CD4-positive, alpha-beta T cell treated with Interleukin-17A for 4 hours (primary cell): ENCODE results near the gene MAP2K2.

Experiments
- DNase-seq: peaks from one replicate; pipeline ENCODE4 v3.0.0-alpha.2; 2020; ENCODE audit warnings: mixed read lengths

Gene MAP2K2

DNA sequence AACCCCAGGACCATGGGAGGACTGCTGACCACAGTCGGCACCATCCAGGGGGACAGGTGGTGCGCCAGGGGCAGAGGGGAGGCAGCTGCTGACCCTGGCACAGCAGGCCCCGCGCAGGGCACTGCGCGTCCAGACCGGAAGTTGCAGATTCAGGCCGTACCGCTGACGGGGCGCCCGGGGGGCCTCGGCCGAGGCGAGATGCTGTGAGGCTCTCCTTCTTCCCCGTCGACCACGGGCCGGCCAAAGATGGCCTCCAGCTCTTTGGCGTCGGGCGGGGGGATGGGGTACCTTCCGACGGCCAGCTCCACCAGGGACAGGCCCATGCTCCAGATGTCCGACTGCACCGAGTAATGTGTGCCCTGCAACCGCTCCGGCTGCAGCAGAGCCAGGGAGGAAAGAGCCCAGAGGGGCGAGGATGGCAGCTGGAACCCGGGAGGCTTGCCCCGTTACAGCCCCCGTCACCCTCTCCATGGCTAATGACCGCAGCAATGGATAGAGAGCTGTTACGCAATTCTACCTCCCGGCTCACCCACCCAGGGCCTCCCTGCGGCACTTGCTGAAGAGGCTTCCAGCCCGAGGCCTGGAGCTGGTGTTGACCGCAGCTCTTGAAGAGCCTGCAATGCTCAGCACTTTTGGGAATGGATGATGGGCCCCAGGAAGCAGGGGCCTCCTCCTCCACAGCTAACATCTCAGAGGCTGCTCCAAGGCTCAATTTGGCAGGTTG is 24.7 kb downstream of the MAP2K2 start:
- DNase-seq = no peak

DNA sequence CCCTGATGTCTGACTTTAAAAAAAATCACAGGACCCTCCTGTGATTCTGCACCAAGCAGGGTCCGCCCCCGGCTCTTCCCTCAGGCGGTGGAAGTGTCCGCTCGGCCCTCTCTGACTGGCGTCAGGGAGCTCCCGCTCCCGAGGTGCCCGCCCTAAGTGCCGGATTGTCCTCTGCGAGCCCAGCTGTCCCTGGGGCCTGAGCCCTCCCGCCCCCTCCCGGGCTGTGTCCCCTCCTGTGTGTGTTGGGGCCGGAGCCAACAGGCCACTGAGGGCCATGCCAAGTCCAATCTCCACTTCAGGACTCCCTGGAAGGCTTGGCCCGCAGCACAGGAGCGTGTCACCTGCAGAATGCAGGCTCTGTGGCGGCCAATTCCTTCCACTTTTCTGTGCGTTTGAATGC is 25.4 kb downstream of the MAP2K2 start:
- no peak for DNase-seq

DNA sequence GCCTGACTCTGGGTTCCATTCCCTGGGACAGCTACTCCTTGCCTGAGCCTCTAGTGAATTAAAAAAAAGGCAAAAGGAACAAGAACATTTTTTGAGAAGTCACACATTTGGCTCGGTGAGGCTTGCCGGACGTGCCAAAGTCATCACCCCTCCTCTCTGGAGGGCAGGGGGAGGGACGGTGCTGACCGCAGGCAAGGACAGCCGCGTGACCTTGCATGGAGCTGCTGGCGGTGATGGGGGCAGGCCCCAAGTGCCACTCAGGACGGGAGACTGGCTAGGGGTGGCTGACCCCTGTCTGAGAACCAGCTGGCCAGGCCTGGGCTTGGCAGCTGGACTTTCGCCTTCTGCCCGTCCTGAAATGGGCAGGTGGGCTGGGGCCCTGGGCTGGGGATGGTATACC is 26.4 kb downstream of the MAP2K2 start:
- DNase-seq = no peak

DNA sequence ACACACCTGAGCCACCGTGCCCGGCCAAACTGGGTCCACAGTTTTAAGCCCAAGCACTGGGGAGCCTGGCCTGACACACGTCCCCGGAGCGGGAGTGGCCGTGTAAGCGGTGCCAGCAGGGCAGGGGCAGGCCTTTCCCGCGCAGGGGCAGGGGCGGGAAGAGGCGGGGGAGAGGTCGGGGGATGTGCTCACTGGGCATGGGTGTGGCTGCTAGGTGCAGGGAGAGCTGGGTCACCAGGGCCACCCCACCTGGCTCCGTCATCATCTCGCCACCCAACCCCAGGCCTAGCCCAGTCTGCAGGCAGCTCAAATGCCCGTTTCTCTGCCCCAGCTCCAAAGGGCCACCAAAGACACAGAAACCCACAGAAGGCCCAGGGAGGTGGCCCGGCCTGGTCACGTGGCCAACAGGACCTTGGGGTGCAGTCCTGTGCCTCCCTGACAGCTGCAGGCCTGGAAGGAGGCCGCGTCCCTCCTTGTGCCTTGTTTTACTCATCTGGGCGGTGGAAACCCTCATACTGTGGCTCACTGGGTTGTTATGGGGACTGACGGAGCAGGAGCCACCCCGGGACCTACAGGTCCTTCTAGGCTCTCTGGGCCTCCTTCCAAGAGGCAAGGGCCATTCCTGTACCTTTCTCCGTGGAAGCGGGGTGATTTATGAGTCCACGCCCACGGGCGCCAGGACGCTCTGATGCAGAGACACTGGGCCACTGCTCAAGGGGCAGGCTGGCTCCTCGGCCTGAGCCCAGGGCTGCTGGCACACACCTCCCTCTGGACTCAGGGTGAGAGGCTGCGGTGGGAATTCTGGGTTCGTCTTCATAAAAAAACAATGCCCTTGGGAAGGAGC is 27.7 kb downstream of the MAP2K2 start:
- DNase-seq = no peak

DNA sequence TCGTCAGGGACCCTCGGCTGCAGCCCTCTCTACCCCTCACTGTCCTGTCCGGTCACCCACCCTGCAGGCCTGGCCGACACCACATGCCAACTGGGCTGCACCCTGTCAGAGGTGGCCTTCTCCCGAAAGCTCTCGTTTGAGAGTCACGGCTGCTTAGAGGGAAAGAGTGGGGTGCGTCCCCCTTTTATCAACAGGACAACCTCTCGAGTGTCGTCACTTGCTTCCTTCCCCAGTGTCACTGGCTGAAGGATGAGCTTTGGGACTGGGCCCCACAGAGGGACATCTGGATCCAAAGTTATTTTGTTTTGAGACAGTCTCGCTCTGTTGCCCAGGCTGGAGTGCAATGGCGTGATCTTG is 28.5 kb downstream of the MAP2K2 start:
- DNase-seq = no peak

DNA sequence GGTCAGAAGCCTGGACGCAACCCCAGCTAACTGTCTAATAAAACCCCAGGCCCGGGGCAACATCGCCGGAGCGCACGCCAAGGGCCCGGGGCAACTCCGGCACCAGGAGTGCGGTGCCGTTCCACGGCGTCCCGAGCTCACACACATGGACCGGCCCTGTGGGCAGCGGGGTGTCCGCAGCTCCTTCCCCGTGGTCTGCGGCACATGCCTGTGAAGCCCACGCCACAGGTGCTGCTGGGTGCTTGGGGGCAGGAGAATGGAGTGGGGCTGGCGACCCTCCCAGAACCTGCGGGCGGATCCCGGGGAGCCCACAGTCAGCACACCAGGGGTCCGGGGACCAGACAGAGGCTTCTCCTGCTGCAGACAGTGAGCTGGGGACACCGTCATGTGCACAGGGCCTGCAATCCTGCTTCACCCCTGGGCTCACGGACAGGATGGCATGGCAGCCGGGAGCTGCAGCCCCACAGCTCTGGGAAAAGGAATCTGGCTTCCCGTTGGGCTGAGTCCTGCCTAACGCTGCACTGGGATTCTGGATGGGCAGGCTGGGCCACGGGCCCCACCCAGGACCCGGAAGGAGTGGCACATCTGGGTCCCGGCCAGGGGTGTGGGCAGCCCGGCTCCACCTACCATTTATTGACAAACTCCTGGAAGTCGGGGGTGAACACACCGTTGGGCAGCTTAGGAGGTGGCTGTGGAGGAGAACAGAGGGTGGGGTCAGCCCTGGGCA is 29.0 kb downstream of the MAP2K2 start:
- DNase-seq = no peak

DNA sequence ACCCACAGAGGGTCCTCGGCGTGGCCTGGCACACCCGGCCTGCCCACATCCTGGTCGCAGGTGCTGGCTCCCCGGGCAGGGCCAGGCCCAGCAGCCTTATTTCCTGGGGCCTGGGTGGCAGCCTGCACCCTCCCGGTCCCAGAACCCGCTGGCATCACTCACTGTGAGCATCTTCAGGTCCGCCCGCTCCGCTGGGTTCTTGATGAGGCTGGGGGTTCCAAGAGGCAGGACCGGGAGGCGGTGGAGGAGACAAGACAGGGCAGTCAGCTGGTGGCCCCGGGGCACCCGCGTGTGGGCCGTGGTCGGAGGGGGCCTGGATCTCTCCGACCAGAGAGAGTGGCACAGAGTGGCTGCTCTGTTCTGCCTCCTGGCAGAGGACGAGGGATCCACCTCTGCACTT is 29.6 kb downstream of the MAP2K2 start:
- no peak for DNase-seq

DNA sequence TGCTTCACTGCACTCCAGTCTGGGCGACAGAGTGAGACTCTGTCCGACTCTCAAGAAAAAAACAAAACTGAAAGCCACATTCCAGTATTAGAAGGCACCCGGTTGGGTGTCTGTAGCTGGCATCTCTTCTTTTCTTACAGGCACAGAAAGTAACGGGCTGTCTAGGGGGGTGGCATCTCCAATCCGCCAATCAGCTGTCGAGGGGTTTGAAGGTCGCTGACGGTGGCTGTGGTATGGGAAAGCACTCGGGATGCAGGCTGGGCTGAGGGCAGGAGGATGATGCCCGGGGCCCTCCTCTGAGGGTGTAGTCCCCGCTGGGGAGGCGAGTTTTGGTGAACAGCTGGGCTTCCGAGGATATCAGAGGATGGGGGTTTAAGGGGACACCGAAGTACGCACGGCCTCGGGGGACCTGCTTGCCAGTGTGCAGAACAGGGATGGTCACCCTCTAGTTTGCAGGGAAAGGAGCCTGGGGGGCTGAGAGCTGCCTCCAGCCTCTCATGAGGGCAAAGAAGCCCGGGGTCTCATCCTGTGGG is 30.2 kb downstream of the MAP2K2 start:
- no peak for DNase-seq

DNA sequence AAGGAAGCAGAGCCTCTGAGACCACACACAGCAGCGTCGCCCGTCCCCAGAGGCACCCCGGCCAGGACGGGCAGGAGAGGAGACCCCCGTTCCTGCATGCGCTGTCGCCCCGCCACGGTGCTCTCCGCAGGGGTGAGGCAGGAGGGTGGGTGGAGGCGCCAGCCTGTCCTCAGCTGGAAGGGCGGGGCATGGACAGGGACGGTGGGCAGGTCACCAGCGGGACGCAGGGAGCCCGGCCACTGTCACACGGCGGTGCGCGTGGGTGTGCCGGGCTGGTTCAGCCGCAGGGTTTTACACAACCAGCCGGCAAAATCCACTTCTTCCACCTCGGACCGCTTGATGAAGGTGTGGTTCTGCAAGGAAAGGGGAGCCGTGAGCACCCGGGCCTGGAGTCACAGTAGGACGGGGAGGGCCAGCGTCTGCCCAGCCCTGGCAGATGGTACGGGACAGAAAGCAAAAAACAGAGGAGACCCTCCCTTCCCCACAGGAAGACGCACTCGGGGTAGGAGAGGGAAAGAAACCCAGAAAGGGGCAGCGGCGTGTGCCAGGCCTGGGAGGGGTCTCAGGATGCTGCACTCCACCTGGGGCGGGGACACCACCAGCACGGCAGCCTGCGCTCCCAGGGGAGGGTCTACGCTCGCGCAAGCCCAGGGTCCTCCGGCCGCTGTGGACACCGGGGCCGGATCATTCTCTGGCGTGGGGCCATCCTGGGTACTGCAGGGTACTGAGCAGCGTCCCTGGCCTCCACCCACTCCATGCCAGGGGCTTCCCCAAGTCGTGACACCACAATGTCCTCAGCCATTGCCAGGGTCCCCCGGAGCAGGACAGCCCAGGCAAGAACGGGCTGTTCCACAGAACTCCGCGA is 33.3 kb downstream of the MAP2K2 start:
- no peak for DNase-seq

DNA sequence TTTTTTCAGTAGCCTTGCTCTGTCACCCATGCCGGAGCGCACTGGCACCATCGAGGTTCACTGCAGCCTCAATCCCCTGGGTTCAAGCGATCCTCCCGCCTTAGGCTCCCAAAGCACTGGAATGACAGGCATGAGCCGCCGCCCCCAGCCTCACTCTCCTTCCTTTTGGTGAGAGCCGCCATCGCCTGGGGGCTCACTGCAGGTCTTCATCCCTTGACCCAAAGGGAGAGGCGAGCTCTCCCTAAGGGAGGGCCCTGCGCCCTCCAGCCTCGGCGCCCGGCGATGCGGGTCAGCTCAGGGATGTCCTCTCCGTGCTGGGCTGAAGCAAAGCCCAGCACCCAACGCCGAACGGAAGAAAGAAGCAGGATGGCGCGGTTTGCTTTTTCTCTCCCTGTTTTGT is 34.0 kb downstream of the MAP2K2 start:
- DNase-seq = no peak

DNA sequence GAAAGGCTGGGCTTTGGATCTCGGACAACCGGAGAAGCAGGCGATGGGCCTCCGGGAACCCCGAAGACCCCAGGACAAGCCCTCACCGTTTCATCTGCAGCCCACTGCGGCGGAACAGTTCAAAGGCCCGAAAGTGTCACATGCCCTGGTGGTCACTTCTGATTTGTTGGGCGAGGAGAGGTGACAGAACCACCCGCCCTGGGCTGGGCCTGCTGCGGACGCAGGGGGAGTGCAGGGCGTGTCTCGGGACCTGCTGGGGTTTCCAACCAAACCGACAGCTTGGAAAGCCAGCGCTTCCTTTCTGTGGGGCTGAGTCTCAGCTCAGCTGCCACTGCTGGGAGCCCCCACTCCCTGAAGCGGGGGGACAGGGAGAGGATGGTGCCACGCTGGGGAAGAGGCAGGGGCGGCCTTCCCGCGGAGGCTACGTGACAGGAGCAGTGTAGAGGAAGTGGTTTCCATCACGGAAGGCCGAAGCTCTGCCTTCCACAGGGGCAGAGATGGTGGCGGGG is 34.5 kb downstream of the MAP2K2 start:
- peak; percentile 57 for DNase-seq

DNA sequence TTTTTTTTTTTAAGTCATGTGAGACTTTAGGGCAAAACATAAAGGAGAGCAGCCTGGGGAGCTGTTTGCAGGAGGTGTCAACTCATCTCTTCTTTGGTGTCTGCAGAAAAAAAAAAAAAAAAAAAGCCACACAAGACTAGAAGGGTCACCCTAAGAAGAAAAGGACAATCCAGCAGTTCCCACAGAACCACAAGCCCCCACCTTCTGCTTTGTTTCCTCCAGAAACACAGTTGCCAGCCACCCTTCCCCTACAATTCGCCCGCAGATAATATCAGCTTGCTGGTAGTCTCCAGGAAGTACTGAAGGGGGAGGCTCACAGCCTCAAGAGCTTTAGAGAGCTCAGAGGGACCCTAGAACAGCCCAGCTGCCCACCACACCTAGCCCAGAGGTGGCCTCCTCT is 34.9 kb downstream of the MAP2K2 start:
- DNase-seq = peak; percentile 64

DNA sequence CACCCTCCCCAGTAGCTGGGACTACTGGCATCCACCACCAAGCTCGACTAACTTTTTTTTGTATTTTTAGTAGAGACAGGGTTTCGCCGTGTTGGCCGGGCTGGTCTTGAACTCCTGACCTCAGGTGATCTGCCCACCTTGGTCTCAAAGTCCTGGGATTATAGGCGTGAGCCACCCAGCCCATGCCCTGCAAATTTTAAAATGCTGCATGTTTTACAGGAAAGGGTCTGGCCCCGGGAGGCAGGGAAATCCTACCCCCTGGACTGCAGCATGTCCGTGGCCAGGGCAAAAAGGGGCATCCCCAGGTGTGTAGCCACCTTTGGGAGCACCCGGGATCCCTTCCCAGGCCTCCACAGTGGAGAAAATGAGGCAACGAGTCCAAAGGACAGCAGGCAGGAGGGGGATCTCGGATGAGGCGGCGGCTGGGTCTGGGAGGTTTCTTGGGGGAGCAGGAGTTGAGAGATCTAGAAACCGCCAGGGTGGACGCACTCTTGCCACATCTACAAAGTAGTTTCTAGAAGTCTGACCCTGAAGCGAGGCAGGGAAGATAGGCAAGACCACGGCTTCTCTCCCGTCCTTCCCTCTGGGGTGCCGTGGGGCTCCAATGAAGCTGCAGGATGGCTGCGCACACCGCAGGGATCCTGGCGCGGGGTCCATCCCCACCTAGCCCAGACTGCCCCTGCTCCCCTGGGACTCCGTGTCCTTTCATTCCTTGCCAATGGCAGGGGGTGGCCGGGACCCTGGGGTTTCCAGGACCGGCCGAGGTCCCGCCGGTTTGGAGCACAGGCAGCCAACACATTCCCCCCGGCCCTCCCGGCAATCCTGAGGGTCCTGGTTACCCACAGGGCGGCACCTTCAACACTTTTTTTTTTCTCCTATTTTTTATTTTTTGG is 35.9 kb downstream of the MAP2K2 start:
- DNase-seq = no peak

DNA sequence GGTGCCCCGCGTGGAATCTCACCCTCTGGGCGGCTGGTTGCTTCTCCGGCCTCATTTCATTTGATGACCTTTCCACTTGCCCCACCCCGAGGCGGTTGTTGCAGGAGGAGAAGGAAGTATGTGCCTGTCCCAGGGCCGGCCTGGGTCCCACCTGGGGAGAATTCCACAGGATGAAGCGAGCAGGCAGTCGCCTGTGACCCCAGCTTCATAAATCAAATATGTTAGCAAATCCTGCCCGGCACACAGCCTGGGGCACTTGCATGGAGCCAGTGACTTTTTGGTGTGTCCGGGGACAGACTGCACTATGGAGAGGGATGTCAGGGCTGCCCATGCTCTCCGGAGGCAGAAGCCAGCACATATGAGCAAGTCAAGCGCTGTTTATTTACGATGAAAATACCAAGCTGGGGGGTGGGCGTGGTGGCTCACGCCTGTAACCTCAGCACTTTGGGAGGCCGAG is 37.5 kb downstream of the MAP2K2 start:
- DNase-seq = no peak

DNA sequence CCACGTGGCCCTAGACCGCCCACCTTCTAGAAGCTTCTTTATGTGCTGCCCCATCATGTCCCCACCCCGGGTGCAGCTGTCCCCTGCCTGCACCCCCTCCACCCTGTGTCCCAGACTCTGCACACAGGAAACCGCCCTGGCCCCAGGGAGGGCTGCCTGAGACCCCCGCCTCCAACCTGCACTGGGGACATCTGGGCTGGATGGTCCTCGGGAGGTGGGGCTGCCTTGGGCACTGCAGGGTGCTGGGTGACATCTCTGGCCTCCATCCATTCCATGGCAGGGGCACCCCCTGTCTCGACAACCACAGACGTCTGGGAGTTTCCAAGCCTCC is 39.4 kb downstream of the MAP2K2 start:
- DNase-seq = no peak

DNA sequence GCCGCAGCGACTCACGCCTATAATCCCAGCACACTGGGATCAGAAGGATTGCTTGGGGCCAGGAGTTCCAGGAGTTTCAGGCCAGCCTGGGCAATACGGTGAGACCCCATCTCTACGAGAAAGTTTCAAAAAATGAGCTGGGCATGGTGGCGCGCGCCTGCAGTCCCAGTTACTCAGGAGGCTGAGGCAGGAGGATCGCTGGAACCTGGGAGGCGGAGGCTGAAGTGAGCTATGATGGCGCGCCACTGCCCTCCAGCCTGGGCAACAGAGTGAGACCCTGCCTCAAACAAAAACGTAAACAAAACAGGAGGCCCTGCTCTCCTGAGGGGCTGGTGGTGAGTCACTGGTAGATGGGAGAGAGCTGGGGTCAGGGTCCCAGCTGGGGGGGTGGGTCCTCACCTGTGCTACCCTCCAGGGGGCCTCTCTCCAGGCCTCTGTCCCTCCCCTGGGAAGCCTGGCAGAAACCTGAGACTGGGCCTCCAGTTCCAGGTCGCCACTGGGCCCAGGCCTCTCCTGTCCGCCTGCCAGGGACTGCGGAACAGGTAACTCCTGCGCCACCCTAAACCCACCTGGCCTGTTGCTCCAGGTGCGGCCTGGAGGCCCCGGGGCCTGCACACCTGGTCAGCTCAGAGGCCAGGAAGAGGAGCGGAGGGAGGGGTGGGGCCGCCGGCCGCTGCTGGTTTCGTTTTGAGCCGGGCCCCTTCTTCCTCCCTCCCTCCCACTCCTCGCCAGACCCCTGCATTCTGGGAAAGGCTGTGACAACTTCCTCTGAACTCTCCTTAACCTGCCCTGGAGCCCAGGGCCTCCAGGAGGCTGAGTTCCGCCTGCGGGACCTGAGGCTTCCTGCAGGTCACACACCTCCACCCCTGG is 40.0 kb downstream of the MAP2K2 start:
- DNase-seq = peak; percentile 45

DNA sequence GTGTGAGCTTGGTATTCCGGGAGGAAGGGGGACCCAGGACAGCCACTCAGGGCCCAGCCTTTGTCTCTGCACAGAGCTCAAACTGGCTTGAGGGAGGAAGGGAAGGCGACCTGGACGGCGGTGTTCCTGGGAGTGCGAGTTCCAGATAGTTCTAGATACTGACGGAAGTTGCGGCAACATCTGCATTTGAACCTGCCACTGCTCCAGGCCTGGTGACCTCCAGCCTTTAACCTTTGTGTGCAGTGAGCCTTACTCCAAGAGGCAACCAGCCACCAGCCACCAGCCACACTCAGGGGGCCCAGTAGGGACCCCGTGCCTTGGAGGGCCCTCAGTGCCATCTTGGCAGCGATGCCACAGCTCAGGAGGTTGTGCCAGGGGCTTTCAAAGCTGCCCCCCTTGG is 41.8 kb downstream of the MAP2K2 start:
- DNase-seq = no peak

DNA sequence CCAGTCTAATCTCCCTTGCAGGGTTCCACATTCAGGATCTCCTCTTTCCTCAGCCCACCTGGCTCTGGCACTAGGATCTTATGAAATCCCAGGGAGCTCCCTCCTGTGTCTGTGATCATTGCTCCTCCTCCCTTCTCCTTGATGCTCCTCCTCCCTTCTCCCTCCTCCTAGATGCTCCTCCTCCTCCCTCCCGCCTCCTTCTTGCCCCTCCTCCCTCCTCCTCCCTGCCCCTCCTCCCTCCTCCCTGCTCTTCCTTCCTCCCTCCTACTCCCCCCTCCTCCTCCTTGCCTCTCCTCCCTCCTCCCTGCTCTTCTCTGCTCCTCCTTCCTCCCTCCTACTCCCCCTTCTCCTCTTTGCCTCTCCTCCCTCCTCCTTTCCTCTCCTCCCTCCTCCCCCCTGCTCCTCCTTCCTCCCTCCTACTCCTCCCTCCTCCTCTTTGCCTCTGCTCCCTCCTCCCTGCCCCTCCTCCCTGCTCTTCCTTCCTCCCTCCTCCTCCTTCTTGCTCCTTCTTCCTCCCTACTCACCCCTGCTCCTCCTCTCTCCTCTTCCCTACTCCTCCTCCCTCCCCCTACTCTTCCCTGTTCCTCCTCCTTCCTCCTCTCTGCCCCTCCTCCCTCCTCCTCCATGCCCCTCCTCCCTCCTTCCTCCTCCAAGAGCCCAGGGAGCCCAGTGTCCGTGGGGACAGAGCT is 42.3 kb downstream of the MAP2K2 start:
- no peak for DNase-seq

DNA sequence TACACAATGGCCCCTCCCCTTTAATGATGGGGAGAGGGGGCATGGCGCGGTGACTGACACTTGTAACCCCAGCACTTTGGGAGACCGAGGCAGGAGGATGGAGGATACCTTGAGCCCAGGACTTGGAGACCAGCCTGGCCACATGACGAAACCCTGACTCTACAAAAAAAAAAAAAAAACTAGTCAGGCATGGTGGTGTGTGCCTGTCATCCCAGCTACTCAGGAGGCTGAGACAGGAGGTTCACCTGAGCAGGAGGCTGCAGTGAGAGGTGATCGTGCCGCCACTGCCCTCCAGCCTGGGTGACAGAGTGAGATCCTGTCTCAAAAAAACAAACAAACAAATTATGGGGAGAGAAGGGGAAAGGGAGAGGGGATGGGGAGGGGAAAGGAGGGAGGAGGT is 43.4 kb downstream of the MAP2K2 start:
- DNase-seq = no peak
